SH-SY5Y (cell line): Measurements from ENCODE around the gene ATRNL1.

Experiments
- GATA2 ChIP-seq: IDR thresholded peaks from 2 replicates; pipeline ENCODE4 v1.6.1; 2011; ENCODE audit warnings: mild to moderate bottlenecking, low read depth, low read length
- GATA3 ChIP-seq: IDR thresholded peaks from 2 replicates; pipeline ENCODE4 v1.6.1; 2011; ENCODE audit warnings: low read depth, mild to moderate bottlenecking, low read length, moderate library complexity

DNA sequence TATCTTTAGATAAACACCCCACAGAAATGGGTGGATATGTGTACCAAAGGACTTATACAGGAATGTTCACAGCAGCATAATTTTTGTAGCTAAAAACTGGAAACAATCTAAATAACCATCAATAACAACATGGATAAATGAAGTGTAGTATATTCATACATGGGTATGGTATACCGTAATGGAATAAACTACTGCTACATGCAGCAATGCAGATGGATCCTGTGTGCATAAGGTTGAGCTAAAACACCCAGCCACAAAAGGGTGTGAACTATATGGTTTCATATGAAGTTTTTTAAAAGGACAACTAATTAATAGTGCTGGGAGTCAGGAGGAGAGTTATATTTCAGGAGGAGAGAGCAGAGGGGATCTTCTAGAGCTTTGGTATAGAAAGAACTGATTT is 790.2 kb downstream of the ATRNL1 start:
- TF ChIP-seq GATA3 (no peak), GATA2 (no peak)
